ENCODE data around the gene HNRNPUL1. TPM values are rescaled to one million over a fixed set of nuclear protein-coding genes. Genes with fewer than 3 reads are reported as not detected.

The HNRNPUL1 gene
- total and polyA plus RNA-seq, 2 of the 8 experiments (the other 6 are each of a cell fraction or from before 2014, with no cell fraction given): 99.5 to 264 TPM

DNA sequence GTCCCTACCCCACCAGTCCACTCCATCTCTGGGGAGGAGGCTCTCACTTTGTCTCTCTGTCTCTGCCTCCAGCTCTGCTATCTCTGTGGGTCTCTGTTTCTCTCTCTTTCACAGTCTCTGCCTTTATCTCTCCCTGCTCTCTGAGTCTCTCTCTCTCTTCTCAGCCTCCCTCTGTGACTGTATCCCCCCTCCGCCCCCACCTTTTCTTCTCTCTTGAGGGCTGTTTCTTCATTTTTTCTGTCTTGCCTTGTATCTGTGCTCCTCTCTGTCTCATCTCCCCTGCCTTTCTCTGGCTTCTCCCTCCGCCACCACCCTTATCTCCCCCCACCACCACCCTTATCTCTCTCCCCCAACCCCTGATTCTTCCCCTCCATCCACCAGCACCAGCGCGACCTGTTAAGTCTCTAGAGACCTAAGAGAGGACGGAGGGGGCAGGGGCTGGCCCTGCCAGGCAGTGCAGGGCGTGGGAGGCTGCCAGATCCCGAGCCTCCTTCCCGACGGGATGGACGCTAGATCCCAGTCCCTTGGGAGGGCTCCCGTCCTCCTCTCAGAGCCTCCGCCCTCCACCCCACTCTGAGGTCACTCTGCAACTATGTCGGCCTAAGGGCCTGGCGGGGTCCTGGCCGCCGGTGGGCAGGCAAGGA lies 44.1 kb upstream of the HNRNPUL1 start:
- no peak overlapping the region; the same call in 1 of the 2 replicates for H2BK15ac ChIP-seq (ENCODE audit: low read length)
- peak overlapping the region; percentile 78 for H3K56ac ChIP-seq (replicated peaks; ENCODE audit: insufficient read length, low read depth, low read length)
- peak overlapping the region; percentile 32 to 89 (median 61) for H3K4me3 ChIP-seq (ENCODE audit: extremely low read depth in 1 of 4, insufficient read depth in 2 of 4, low read depth in 3 of 4, low read length in 4 of 4)
- no peak for TF ChIP-seq CTBP2 (IDR thresholded peaks at IDR 0.05; ENCODE audit: borderline replicate concordance, insufficient read depth, insufficient read length, low read length)
- TF ChIP-seq EZH2 (IDR thresholded peaks at IDR 0.05; ENCODE audit: low read depth, low read length, severe bottlenecking): no peak
- TF ChIP-seq CHD2 (IDR thresholded peaks at IDR 0.05; ENCODE audit: low read length): no peak
- no peak for TF ChIP-seq GABPA (IDR thresholded peaks at IDR 0.05; ENCODE audit: borderline replicate concordance, insufficient read depth, low read length)
- TF ChIP-seq PHF8 (conservative IDR thresholded peaks at IDR 0.05; ENCODE audit: low read depth, low read length): no peak
- TF ChIP-seq SAP30 (IDR thresholded peaks at IDR 0.05; ENCODE audit: insufficient read depth, insufficient replicate concordance, low read length): no peak
- no peak for TF ChIP-seq KDM1A (IDR thresholded peaks at IDR 0.05; ENCODE audit: borderline replicate concordance, low read length)
- no peak for TF ChIP-seq SRF (IDR thresholded peaks at IDR 0.05; ENCODE audit: low read depth, low read length)
- TF ChIP-seq SP4 (IDR thresholded peaks at IDR 0.05; ENCODE audit: low read length): no peak
- no peak for TF ChIP-seq POLR2A (IDR thresholded peaks at IDR 0.05; ENCODE audit: control extremely low read depth in 1 of 2, low read depth in 2 of 2, low read length in 2 of 2)
- TF ChIP-seq CBX5 (IDR thresholded peaks at IDR 0.05; ENCODE audit: low read depth, low read length): no peak
- no peak for TF ChIP-seq BCL11A (IDR thresholded peaks at IDR 0.05; ENCODE audit: low read depth in 2 of 2, low read length in 2 of 2)
- no peak for TF ChIP-seq BACH1 (IDR thresholded peaks at IDR 0.05; ENCODE audit: low read length)
- H2BK12ac ChIP-seq (ENCODE audit: low read depth, low read length): peak overlapping the region; percentile 39; the same call in 1 of the 2 replicates
- H4K20me1 ChIP-seq (replicated peaks in 1 of 2; ENCODE audit: control insufficient read depth in 1 of 2, insufficient read depth in 2 of 2, low read length in 2 of 2): no peaks in the 10 kb centered on the region
- H3K23ac ChIP-seq (ENCODE audit: insufficient read length): no peak overlapping the region
- peak overlapping the region; percentile 48 for H3K18ac ChIP-seq (ENCODE audit: extremely low read depth, low read length)
- H2BK120ac ChIP-seq (replicated peaks; ENCODE audit: low read depth, low read length): no peak overlapping the region
- no peak overlapping the region for H3K27ac ChIP-seq (ENCODE audit: low read depth, low read length)
- peaks cover 0 to 18% of the 10 kb centered on the region in 2 experiments; a peak in 2 of 4 replicates for H3K79me2 ChIP-seq (ENCODE audit: control insufficient read depth in 1 of 2, insufficient read depth in 2 of 2, low read length in 2 of 2)
- H4K5ac ChIP-seq (ENCODE audit: insufficient read length, low read depth, low read length): no peak overlapping the region
- H4K8ac ChIP-seq (ENCODE audit: extremely low read depth, insufficient read depth, low read length): no peak overlapping the region; the same call in 1 of the 2 replicates
- ChIA-PET CTCF (ENCODE audit: partially characterized antibody) (interaction anchor here (0.9 to 3.6 kb wide), 7 partner anchors 15 to 46 kb away, joined by 3 to 15 read pairs (median 6); partner anchors contain the start of gene HNRNPUL1), POLR2A (ENCODE audit: partially characterized antibody) (interaction anchor here (0.8 to 3.3 kb wide), 10 partner anchors 10 to 88 kb away, joined by 3 to 32 read pairs (median 4); partner anchors contain the start of genes CYP2S1 and HNRNPUL1)
- H4K91ac ChIP-seq (replicated peaks; ENCODE audit: insufficient read length, low read length): no peak overlapping the region
- 34% methylated on average over 11 of the region's 16 CpGs; no CpG with 5 or more reads in 1 of the 2 experiments for WGBS, 2 experiments (ENCODE audit: extremely low coverage in 1 of 2, insufficient coverage in 1 of 2, insufficient read length in 1 of 2, insufficient replicate concordance in 2 of 2, low coverage in 1 of 2, low lambda C conversion rate in 2 of 2, missing lambda C conversion rate in 1 of 2)
- H2BK5ac ChIP-seq (ENCODE audit: low read depth, low read length): peak overlapping the region; percentile 96; the same call in 1 of the 2 replicates
- H3K9ac ChIP-seq (replicated peaks in 1 of 4; ENCODE audit: extremely low read depth in 1 of 4, low read depth in 3 of 4, low read length in 3 of 4): peak overlapping the region in 1 of 4 experiments; percentile 50; a peak in 4 of 7 replicates
- DNase-seq (ENCODE audit: low read depth in 1 of 2, low spot score in 2 of 2) (no peak), FAIRE-seq (no peak)
- H3K4me1 ChIP-seq (replicated peaks in 1 of 4; ENCODE audit: control insufficient read depth in 3 of 4, insufficient read depth in 4 of 4, low read length in 3 of 4): peaks cover 2 to 20% (median 14%) of the 10 kb centered on the region in 4 experiments
- H3K27me3 ChIP-seq (replicated peaks in 1 of 4; ENCODE audit: control insufficient read depth in 3 of 4, extremely low read depth in 1 of 4, insufficient read depth in 3 of 4, low read length in 3 of 4): no peaks in the 10 kb centered on the region
- no peak overlapping the region for H3K4ac ChIP-seq (replicated peaks; ENCODE audit: insufficient read length, low read depth, low read length)
- H2AFZ ChIP-seq (ENCODE audit: low read length): no peak overlapping the region
- peaks cover 7% of the 10 kb centered on the region for H3K79me1 ChIP-seq (ENCODE audit: low read depth, low read length)
- H3K14ac ChIP-seq (ENCODE audit: insufficient read length): no peak overlapping the region
- H3K36me3 ChIP-seq (ENCODE audit: control insufficient read depth in 2 of 4, insufficient read depth in 4 of 4, low read length in 3 of 4): peaks cover 0 to 14% (median 3%) of the 10 kb centered on the region in 4 experiments; a peak in 4 of 8 replicates
- peak overlapping the region; percentile 87 to 93 for H3K4me2 ChIP-seq (ENCODE audit: insufficient read depth in 1 of 2, low read depth in 2 of 2, low read length in 2 of 2)
- H2BK20ac ChIP-seq (ENCODE audit: low read length): no peak overlapping the region
- peaks cover 8% of the 10 kb centered on the region for H3K23me2 ChIP-seq (ENCODE audit: low read depth, low read length)
- H3K9me3 ChIP-seq (ENCODE audit: insufficient read depth in 2 of 2, low read depth in 1 of 2, low read length in 1 of 2): no peaks in the 10 kb centered on the region
- no peak overlapping the region for H2AK5ac ChIP-seq (ENCODE audit: low read depth, low read length)
